Lower leg skin (tissue), 4 donors: Measurements from ENCODE around the gene ARHGAP28. TPM values are rescaled to one million over a fixed set of nuclear protein-coding genes. Genes with fewer than 3 reads are reported as not detected.

Source experiments
- DNase-seq, 2 donors: peaks; one replicate each; pipeline ENCODE4 v3.0.0-alpha.2; 2019; ENCODE audit warnings: low spot score in 2 of 2
- H3K4me3 ChIP-seq: fragments of 200-600 bp; sonication (generic); 2 replicates; pipeline ENCODE4 v1.5.1; 2017; ENCODE audit warnings: mild to moderate bottlenecking, low read depth; ENCODE audit not compliant: poor library complexity, severe bottlenecking
- POLR2A ChIP-seq, 2 donors: fragments of 450-650 bp; IDR thresholded peaks; one replicate each; pipeline ENCODE4 v1.6.1; 2016 to 2017; ENCODE audit warnings: antibody characterized with exemption in 2 of 2, mild to moderate bottlenecking in 1 of 2, moderate library complexity in 1 of 2
- WGBS, 2 donors: methylation state at CpG; one replicate each; pipeline ENCODE4 v1.1.5; 2018; 5-methylcytosine and 5-hydroxymethylcytosine counted together
- intact Hi-C: fragments of 100-400 bp; cut with DNase I; formaldehyde crosslinking; loops from one replicate; pipeline ENCODE4 v1.15.0; 2023; ENCODE audit warnings: low total_unique reads
- total RNA-seq, 4 donors: library from RNA; depleted of rRNA; stranded (reverse); fragments of >200 nt; gene quantifications; one replicate each; pipeline ENCODE4 v1.1.0, GENCODE V29; 2016
- TF ChIP-seq, protein P1 (sequence below), 3 donors: fragments of 450-650 bp; IDR thresholded peaks; one replicate each; pipeline ENCODE4 v1.5.1; 2016; ENCODE audit warnings: antibody characterized with exemption in 3 of 3, mild to moderate bottlenecking in 3 of 3, moderate library complexity in 2 of 3

Gene ARHGAP28
- total RNA-seq, 4 donors from 2014 or later, result 1.4 to 5.9 (median 2.8) TPM

DNA sequence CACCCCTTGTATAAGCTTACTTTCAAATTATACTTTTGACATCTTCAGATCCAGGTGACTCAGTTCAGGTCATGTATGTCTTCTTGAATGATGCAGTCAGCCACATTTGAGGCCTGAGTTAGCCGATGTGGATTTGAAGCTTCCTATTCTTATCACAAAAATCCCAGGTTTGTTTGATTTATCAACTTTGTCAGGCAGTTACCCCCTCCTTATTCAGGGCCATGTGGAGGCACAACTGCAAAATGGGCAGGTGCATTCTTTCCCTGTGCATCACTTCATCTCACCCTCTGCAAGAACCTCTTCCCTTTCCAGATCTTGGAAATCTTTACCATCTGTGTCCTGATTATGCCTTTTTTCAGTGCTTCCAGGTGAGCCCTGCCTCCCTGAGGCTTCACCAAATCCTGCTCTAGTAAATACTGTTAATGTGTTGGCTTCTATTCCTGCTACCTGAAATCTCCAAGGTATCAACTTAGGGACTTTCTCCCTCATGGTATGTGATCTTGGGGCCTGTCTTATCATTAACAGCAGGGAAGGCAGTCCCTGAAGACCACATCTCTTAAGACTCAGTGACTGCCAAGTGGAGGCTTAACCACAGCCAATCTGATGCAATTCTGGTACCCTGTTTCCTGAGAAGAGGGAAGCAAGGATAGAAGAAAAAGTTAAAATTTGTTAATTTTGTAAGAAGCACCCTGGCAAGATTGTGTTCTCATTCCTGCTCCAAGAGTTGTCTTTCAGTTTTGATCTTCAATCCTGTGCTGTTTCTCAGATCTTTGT is 9.4 kb upstream of the ARHGAP28 start:
- TF ChIP-seq POLR2A (IDR thresholded peaks at IDR 0.05), result no peak
- TF ChIP-seq, protein P1, sequence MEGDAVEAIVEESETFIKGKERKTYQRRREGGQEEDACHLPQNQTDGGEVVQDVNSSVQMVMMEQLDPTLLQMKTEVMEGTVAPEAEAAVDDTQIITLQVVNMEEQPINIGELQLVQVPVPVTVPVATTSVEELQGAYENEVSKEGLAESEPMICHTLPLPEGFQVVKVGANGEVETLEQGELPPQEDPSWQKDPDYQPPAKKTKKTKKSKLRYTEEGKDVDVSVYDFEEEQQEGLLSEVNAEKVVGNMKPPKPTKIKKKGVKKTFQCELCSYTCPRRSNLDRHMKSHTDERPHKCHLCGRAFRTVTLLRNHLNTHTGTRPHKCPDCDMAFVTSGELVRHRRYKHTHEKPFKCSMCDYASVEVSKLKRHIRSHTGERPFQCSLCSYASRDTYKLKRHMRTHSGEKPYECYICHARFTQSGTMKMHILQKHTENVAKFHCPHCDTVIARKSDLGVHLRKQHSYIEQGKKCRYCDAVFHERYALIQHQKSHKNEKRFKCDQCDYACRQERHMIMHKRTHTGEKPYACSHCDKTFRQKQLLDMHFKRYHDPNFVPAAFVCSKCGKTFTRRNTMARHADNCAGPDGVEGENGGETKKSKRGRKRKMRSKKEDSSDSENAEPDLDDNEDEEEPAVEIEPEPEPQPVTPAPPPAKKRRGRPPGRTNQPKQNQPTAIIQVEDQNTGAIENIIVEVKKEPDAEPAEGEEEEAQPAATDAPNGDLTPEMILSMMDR (IDR thresholded peaks at IDR 0.05), result no peak
- 42 to 93% methylated on average over 1 of the region's 1 CpG for WGBS, 2 donors
- intact Hi-C loops, result no loop called here
- no peak for DNase-seq
- no peak overlapping the region for H3K4me3 ChIP-seq

DNA sequence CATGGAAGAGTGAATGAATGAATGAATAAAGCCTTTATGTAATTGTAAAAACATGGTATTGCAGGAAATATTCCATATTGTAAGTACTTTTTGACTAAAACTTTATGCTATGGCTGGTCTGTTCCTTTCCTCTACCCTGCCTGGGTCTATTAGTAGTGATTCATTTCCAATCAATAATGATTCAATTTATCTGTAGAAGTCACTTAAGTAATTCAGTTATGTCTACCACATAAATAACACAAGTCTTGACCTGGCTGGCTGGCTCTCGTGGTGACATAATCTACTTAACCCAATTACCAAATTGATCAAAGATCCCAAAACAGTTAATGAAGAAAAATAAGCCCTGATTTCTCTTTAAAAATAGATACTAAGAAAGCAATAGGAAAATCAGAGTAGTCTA is 7.8 kb upstream of the ARHGAP28 start:
- intact Hi-C loops, result no loop called here
- TF ChIP-seq, protein P1 (IDR thresholded peaks at IDR 0.05), result no peak
- TF ChIP-seq POLR2A (IDR thresholded peaks at IDR 0.05), result no peak

DNA sequence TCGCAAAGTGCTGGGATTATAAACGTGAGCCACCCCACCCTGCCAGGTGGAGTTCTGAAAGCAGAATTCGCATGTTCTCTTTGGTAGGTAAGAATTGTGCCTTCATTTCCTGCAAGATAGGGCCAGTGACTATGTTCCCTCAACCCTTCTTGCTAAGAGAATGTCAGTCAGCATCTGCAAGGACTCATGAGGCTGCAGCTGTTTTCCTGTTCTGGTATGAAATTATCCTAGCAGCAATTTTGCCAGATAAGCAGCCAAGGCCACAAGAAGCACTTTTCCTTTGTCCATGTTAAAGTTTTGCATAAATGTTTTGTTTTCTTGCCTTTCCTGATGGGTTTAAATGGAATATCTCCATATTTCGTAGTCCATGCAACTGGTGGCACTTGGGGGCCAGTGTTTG is 6.8 kb upstream of the ARHGAP28 start:
- intact Hi-C loops, result no loop called here
- WGBS, 2 donors, result 85 to 86% methylated on average over 4 of the region's 4 CpGs
- H3K4me3 ChIP-seq, result no peak overlapping the region
- TF ChIP-seq, protein P1 (IDR thresholded peaks at IDR 0.05), result no peak
- TF ChIP-seq POLR2A (IDR thresholded peaks at IDR 0.05), result no peak
- DNase-seq, result no peak

More for the DNA sequence above, 7.8 kb upstream of the ARHGAP28 start:
- DNase-seq, result no peak
- no peak overlapping the region for H3K4me3 ChIP-seq
- WGBS, 2 donors, result 67 to 84% methylated on average over 1 of the region's 1 CpG

DNA sequence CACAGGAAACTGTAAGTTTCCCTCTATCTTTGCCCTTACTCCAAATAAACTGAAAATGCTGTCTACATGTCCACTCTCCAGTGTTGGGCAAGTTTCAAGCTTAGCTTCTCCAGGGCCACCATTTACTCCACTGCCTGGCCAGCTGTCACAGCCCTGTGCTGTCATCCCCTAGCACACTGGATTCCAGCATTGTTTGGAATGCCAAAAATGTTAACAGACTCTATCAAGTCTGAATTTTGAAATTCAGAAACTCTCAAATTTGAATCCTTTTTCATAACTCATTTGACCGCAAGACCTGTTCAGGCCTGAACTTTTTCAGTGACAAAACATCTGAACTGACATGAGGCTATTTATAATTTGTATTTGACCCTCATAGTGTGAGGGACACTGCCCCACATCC is 5.2 kb upstream of the ARHGAP28 start:
- no peak for DNase-seq
- TF ChIP-seq, protein P1 (IDR thresholded peaks at IDR 0.05), result no peak
- no peak for TF ChIP-seq POLR2A (IDR thresholded peaks at IDR 0.05)
- intact Hi-C loops, result no loop called here
- 100% methylated on average over 1 of the region's 1 CpG for WGBS, 2 donors
- H3K4me3 ChIP-seq, result no peak overlapping the region

DNA sequence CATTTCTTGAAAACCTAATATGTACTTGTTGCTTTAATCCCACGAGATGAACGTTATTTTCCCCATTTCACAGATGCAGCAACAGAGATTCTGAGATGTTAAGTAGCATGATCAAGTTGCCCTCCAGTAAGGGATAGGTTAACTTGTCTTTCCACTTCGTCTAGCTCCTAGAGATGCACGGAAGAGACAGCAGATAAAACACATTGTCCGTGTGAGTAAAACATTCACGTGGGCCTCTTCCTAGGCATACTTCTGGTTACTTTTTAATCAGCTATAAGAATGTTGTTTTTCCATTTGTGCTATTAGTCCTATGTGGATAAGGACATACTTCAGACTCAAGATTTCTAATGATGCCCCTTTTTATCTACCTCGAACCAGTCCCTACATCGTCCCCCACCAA is 1.2 kb upstream of the ARHGAP28 start:
- intact Hi-C loops, result no loop called here
- TF ChIP-seq, protein P1 (IDR thresholded peaks at IDR 0.05), result no peak
- TF ChIP-seq POLR2A (IDR thresholded peaks at IDR 0.05), result no peak
- no peak for DNase-seq

More for the DNA sequence above, 1.2 kb upstream of the ARHGAP28 start:
- 55 to 60% methylated on average over 8 of the region's 8 CpGs for WGBS, 2 donors
- no peak overlapping the region for H3K4me3 ChIP-seq
